H1 (cell line): ENCODE measurements around the gene CCNB1. TPM values are rescaled to one million over a fixed set of nuclear protein-coding genes. Genes with fewer than 3 reads are reported as not detected.

Experiments
- CBX5 ChIP-seq: fragments of 300-800, 300-1000 bp; sonication (generic); IDR thresholded peaks from 2 replicates; pipeline ENCODE4 v1.7.1; 2016; ENCODE audit warnings: antibody characterized with exemption, low read length, low read depth
- CHD2 ChIP-seq: IDR thresholded peaks from 2 replicates; pipeline ENCODE4 v1.6.1; 2012; ENCODE audit warnings: low read length, improper control_type of control experiment
- CTBP2 ChIP-seq: IDR thresholded peaks from 2 replicates; pipeline ENCODE4 v1.7.0; 2011; ENCODE audit warnings: borderline replicate concordance, mild to moderate bottlenecking, moderate library complexity, mixed read lengths, low read length; ENCODE audit not compliant: insufficient read depth, insufficient read length
- EP300 ChIP-seq, 2 experiments: IDR thresholded peaks; 1 replicate in 1 of 2; 2 replicates in 1 of 2; pipeline ENCODE4 v1.6.1; 2011 to 2012; ENCODE audit warnings: low read depth in 2 of 2, low read length in 2 of 2, mild to moderate bottlenecking in 2 of 2, borderline replicate concordance in 1 of 2, inconsistent platforms in 1 of 2, moderate library complexity in 1 of 2
- FOSL1 ChIP-seq: IDR thresholded peaks from 2 replicates; pipeline ENCODE4 v1.6.1; 2011; ENCODE audit warnings: mild to moderate bottlenecking, low read depth, low read length, moderate library complexity; ENCODE audit not compliant: insufficient read depth
- GTF2F1 ChIP-seq: IDR thresholded peaks from 2 replicates; pipeline ENCODE4 v1.6.1; 2012; ENCODE audit warnings: low read depth, low read length, improper control_type of control experiment, borderline replicate concordance
- KDM5A ChIP-seq: fragments of 200-600 bp; IDR thresholded peaks from 2 replicates; pipeline ENCODE4 v1.7.1; 2012; ENCODE audit warnings: mild to moderate bottlenecking, low read length, inconsistent platforms, mixed read lengths
- MAFK ChIP-seq: IDR thresholded peaks from 2 replicates; pipeline ENCODE4 v1.6.1; 2012; ENCODE audit warnings: low read depth, mild to moderate bottlenecking, improper control_type of control experiment, low read length
- POLR2AphosphoS5 ChIP-seq: IDR thresholded peaks from 2 replicates; pipeline ENCODE4 v1.6.1; 2011; ENCODE audit warnings: low read depth, low read length
- RAD21 ChIP-seq, 2 experiments: IDR thresholded peaks in 1 of 2; conservative IDR thresholded peaks in 1 of 2; 2 replicates each; pipeline ENCODE4 v1.6.1; 2011; ENCODE audit warnings: low read depth in 2 of 2, low read length in 2 of 2, improper control_type of control experiment in 1 of 2, inconsistent platforms in 1 of 2, mild to moderate bottlenecking in 1 of 2, moderate library complexity in 1 of 2
- RBBP5 ChIP-seq: IDR thresholded peaks from 2 replicates; pipeline ENCODE4 v1.7.1; 2012; ENCODE audit warnings: low read depth, mild to moderate bottlenecking, inconsistent platforms, low read length, moderate library complexity, borderline replicate concordance
- RNF2 ChIP-seq: fragments of 200-900, 300-1000 bp; sonication (generic); IDR thresholded peaks from 2 replicates; pipeline ENCODE4 v1.7.1; 2016; ENCODE audit warnings: borderline replicate concordance, low read depth, mild to moderate bottlenecking, antibody characterized with exemption, low read length; ENCODE audit not compliant: poor library complexity, severe bottlenecking; ENCODE audit errors: missing control alignments
- SP1 ChIP-seq: IDR thresholded peaks from 2 replicates; pipeline ENCODE4 v1.6.1; 2011; ENCODE audit warnings: low read depth, low read length
- TAF7 ChIP-seq: optimal IDR thresholded peaks from 2 replicates; pipeline ENCODE3; 2011; ENCODE audit warnings: low read depth, mild to moderate bottlenecking, inconsistent platforms, low read length, moderate library complexity, borderline replicate concordance
- TBP ChIP-seq: IDR thresholded peaks from 2 replicates; pipeline ENCODE4 v1.6.1; 2011; ENCODE audit warnings: low read depth, low read length, improper control_type of control experiment
- TCF12 ChIP-seq: IDR thresholded peaks from 2 replicates; pipeline ENCODE4 v1.6.1; 2011; ENCODE audit warnings: low read depth, mild to moderate bottlenecking, low read length
- TEAD4 ChIP-seq: IDR thresholded peaks from 2 replicates; pipeline ENCODE4 v1.6.1; 2012; ENCODE audit warnings: low read depth, low read length, inconsistent platforms, mixed read lengths
- polyA plus RNA-seq, 7 experiments: library from polyadenylated mRNA; depleted of rRNA in 3 of 7; stranded (reverse) in 5 of 7; unstranded in 2 of 7; fragments of >200 nt in 5 of 7; fragments of 200-250 nt in 2 of 7; gene quantifications; 1 replicate in 5 of 7; 2 replicates in 1 of 7; 4 replicates in 1 of 7; pipeline versions ENCODE4 v1.2.1 to v1.2.3, GENCODE V29; 2011 to 2013; ENCODE audit warnings: missing spikeins in 2 of 7, mixed read lengths in 2 of 7
- total RNA-seq: library from RNA; stranded (reverse); fragmentation: NEBNext Ultra II Directional; extraction: Animal tissue kit (Norgen Biotek cat#: 25700); gene quantifications from 2 replicates; pipeline ENCODE4 v1.2.1, GENCODE V29; 2021
- TF ChIP-seq, protein P1 (sequence below), 3 experiments: IDR thresholded peaks; 1 replicate in 2 of 3; 2 replicates in 1 of 3; pipeline versions ENCODE4 v1.5.1 to v1.6.1; 2011; ENCODE audit warnings: low read length in 3 of 3, mild to moderate bottlenecking in 3 of 3, inconsistent platforms in 2 of 3, low read depth in 1 of 3, moderate library complexity in 1 of 3; ENCODE audit not compliant: insufficient read depth in 1 of 3; ENCODE audit errors: control extremely low read depth in 1 of 3
- TF ChIP-seq, protein P2 (sequence below): IDR thresholded peaks from 2 replicates; pipeline ENCODE4 v1.6.1; 2012; ENCODE audit warnings: inconsistent platforms

The CCNB1 gene
- total and polyA plus RNA-seq, 2 of the 8 experiments (the other 6 are each of a cell fraction or from before 2014, with no cell fraction given): 122 to 338 TPM

DNA sequence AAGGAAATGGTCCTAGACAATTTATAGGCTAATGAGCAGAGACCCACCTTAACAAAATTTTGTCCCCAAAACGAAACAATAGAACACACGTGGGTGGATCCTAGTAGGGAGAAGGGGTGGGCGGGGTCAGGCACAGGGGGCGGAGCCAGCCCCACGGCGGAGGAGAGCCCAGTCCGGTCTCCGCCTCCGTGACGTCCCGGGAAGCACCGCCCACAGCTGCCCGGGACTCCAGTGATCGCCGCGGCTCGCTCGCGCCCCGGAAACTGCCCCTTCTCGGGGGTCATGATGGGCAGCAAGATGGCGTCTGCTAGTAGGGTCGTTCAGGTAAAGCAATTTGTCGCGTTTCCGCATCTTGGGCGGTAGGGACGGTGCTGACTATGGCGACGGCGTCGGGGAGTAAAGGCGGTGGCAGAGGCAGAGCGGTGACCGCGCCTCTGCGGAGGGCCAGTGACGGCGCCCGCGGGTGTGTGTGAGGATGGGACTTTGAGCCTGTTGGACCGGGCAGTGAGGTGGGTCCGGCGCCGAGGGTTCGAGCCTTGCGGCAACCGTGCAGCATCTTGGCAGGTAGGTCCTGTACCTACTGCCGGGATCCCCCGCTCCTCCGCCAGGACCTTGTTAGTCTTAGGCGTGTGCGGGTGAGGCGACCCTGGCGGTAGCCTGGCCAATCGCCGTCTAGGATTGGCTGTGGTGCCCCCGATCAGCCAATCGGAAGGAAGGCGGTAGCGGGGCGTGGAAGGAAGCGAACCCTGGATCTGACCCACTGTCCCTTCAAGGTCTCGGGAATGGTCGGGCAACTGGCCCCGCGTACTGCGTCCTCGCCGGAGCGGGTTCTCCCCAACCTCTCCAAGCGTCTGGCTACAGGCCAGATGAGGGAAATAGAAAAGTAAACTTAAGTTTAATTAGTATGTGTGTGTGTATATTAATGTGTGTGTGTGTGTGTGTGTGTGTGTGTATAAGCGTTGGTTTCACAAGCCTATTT lies 50.9 kb downstream of the CCNB1 start (continued):
- TF ChIP-seq TEAD4 (no peak), TBP (0 out of 2 replicates have a peak, but pooled peaks have one; percentile 61), EP300 (IDR thresholded peaks at IDR 0.05; ENCODE audit: borderline replicate concordance in 1 of 2, low read depth in 2 of 2, low read length in 2 of 2) (no peak), TCF12 (no peak), GTF2F1 (no peak), KDM5A (peak; percentile 60), CBX5 (no peak), SP1 (peak; percentile 78), FOSL1 (no peak), RAD21 (IDR thresholded peaks at IDR 0.05 in 1 of 2, conservative IDR thresholded peaks at IDR 0.05 in 1 of 2; ENCODE audit: low read depth in 2 of 2, low read length in 2 of 2) (no peak), RBBP5 (peak; percentile 95), POLR2AphosphoS5 (peak; percentile 87), CHD2 (no peak), TAF7 (peak; percentile 37), MAFK (no peak), RNF2 (no peak), CTBP2 (no peak)
- TF ChIP-seq, protein P1, sequence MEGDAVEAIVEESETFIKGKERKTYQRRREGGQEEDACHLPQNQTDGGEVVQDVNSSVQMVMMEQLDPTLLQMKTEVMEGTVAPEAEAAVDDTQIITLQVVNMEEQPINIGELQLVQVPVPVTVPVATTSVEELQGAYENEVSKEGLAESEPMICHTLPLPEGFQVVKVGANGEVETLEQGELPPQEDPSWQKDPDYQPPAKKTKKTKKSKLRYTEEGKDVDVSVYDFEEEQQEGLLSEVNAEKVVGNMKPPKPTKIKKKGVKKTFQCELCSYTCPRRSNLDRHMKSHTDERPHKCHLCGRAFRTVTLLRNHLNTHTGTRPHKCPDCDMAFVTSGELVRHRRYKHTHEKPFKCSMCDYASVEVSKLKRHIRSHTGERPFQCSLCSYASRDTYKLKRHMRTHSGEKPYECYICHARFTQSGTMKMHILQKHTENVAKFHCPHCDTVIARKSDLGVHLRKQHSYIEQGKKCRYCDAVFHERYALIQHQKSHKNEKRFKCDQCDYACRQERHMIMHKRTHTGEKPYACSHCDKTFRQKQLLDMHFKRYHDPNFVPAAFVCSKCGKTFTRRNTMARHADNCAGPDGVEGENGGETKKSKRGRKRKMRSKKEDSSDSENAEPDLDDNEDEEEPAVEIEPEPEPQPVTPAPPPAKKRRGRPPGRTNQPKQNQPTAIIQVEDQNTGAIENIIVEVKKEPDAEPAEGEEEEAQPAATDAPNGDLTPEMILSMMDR (IDR thresholded peaks at IDR 0.05; ENCODE audit: control extremely low read depth in 1 of 3, insufficient read depth in 1 of 3, low read depth in 1 of 3, low read length in 3 of 3): peak in 1 of 3 experiments; percentile 5; a peak in 1 of 4 replicates
- TF ChIP-seq, protein P2, sequence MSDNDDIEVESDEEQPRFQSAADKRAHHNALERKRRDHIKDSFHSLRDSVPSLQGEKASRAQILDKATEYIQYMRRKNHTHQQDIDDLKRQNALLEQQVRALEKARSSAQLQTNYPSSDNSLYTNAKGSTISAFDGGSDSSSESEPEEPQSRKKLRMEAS: no peak
